Neuronal stem cell (in vitro differentiated cells): Measurements from ENCODE around the gene CAPZA1.

Experiments
- DNase-seq: peaks from one replicate; pipeline ENCODE4 v3.0.0-alpha.2; 2013; ENCODE audit warnings: low spot score
- H2AFZ ChIP-seq: one replicate; pipeline ENCODE4 v1.6.1; 2013; ENCODE audit warnings: mild to moderate bottlenecking, low read length, inconsistent platforms
- H2AK5ac ChIP-seq: 2 replicates; pipeline ENCODE4 v1.6.1; 2013; ENCODE audit warnings: low read depth, mild to moderate bottlenecking, inconsistent platforms, low read length, moderate library complexity, mixed read lengths
- H2BK120ac ChIP-seq: 2 replicates; pipeline ENCODE4 v1.6.1; 2013; ENCODE audit warnings: low read depth, mild to moderate bottlenecking, inconsistent platforms, low read length, moderate library complexity, mixed read lengths
- H2BK12ac ChIP-seq: one replicate; pipeline ENCODE4 v1.6.1; 2013; ENCODE audit warnings: low read length, inconsistent platforms
- H2BK15ac ChIP-seq: 2 replicates; pipeline ENCODE4 v1.6.1; 2013; ENCODE audit warnings: mild to moderate bottlenecking, low read length, inconsistent platforms, mixed read lengths
- H2BK5ac ChIP-seq: one replicate; pipeline ENCODE4 v1.6.1; 2013; ENCODE audit warnings: inconsistent platforms, mild to moderate bottlenecking, low read length, moderate library complexity
- H3K14ac ChIP-seq: one replicate; pipeline ENCODE4 v1.6.1; 2013; ENCODE audit warnings: low read length, inconsistent platforms
- H3K18ac ChIP-seq: 2 replicates; pipeline ENCODE4 v1.6.1; 2013; ENCODE audit warnings: low read length, inconsistent platforms
- H3K23ac ChIP-seq: 2 replicates; pipeline ENCODE4 v1.6.1; 2013; ENCODE audit warnings: low read depth, mild to moderate bottlenecking, mixed read lengths, low read length, inconsistent platforms; ENCODE audit not compliant: poor library complexity
- H3K27ac ChIP-seq: replicated peaks from 3 replicates; pipeline ENCODE4 v1.5.1; 2013; ENCODE audit warnings: low read length, inconsistent platforms
- H3K27me3 ChIP-seq, 3 experiments: 2 replicates each; pipeline ENCODE4 v1.6.1; 2013; ENCODE audit warnings: low read length in 3 of 3, mild to moderate bottlenecking in 2 of 3, inconsistent platforms in 1 of 3, low read depth in 1 of 3, mixed read lengths in 1 of 3, moderate library complexity in 1 of 3; ENCODE audit not compliant: control insufficient read depth in 3 of 3, insufficient read depth in 3 of 3
- H3K36me3 ChIP-seq, 2 donors: replicated peaks in 1 of 2; 2 replicates each; pipeline ENCODE4 v1.6.1; 2013; ENCODE audit warnings: low read length in 2 of 2; ENCODE audit not compliant: control insufficient read depth in 2 of 2, insufficient read depth in 2 of 2
- H3K4ac ChIP-seq: 2 replicates; pipeline ENCODE4 v1.6.1; 2013; ENCODE audit warnings: inconsistent platforms, mild to moderate bottlenecking, low read length, moderate library complexity
- H3K4me1 ChIP-seq, 2 donors: 1 replicate in 1 of 2; 2 replicates in 1 of 2; pipeline ENCODE4 v1.6.1; 2013; ENCODE audit warnings: low read length in 2 of 2, low read depth in 1 of 2; ENCODE audit not compliant: control insufficient read depth in 2 of 2, insufficient read depth in 1 of 2
- H3K4me2 ChIP-seq: one replicate; pipeline ENCODE4 v1.6.1; 2013; ENCODE audit warnings: mild to moderate bottlenecking, low read length, inconsistent platforms; ENCODE audit not compliant: insufficient read depth, poor library complexity, severe bottlenecking
- H3K4me3 ChIP-seq, 2 donors: 2 replicates each; pipeline ENCODE4 v1.5.1; 2013; ENCODE audit warnings: low read length in 2 of 2, mild to moderate bottlenecking in 2 of 2, inconsistent platforms in 1 of 2, moderate library complexity in 1 of 2
- H3K79me1 ChIP-seq: one replicate; pipeline ENCODE4 v1.6.1; 2013; ENCODE audit warnings: low read depth, mild to moderate bottlenecking, inconsistent platforms, low read length, moderate library complexity
- H3K9ac ChIP-seq: one replicate; pipeline ENCODE4 v1.6.1; 2013; ENCODE audit warnings: mild to moderate bottlenecking, low read depth, low read length, inconsistent platforms; ENCODE audit not compliant: poor library complexity
- H3K9me3 ChIP-seq, 2 donors: replicated peaks in 1 of 2; 2 replicates each; pipeline versions ENCODE3 to v1.6.1; 2013; ENCODE audit warnings: low read length in 2 of 2, mild to moderate bottlenecking in 2 of 2, inconsistent platforms in 1 of 2, low read depth in 1 of 2, mixed read lengths in 1 of 2, moderate library complexity in 1 of 2; ENCODE audit not compliant: control insufficient read depth in 2 of 2, insufficient read depth in 1 of 2
- H4K8ac ChIP-seq: one replicate; pipeline ENCODE4 v1.6.1; 2013; ENCODE audit warnings: low read depth, mild to moderate bottlenecking, inconsistent platforms, low read length, moderate library complexity
- H4K91ac ChIP-seq: one replicate; pipeline ENCODE4 v1.6.1; 2013; ENCODE audit warnings: low read length, low read depth, mild to moderate bottlenecking, inconsistent platforms; ENCODE audit not compliant: poor library complexity
- WGBS, 2 donors: extraction: QIAGEN DNeasy Blood & Tissue Kit; methylation state at CpG; one replicate each; pipeline ENCODE4 v1.1.7; 2013; ENCODE audit warnings: missing lambda C conversion rate in 2 of 2, mixed read lengths in 1 of 2; ENCODE audit not compliant: insufficient read length in 2 of 2, insufficient replicate concordance in 1 of 2; ENCODE audit errors: extremely low coverage in 2 of 2; 5-methylcytosine and 5-hydroxymethylcytosine counted together

Gene CAPZA1

GRCh38 chr1:112626193-112626592, 6.6 kb downstream of the CAPZA1 start:
- WGBS, 2 donors = no CpG with 5 or more reads among the region's 5 CpGs
- no peak overlapping the region for H3K14ac ChIP-seq

GRCh38 chr1:112626887-112627286, 7.3 kb downstream of the CAPZA1 start:
- no peak overlapping the region for H4K8ac ChIP-seq
- no peak overlapping the region for H2AK5ac ChIP-seq
- no peak overlapping the region for H3K27ac ChIP-seq
- H3K14ac ChIP-seq = no peak overlapping the region
- no peak overlapping the region for H2BK12ac ChIP-seq
- H3K4me3 ChIP-seq = no peak overlapping the region
- H3K9ac ChIP-seq = no peak overlapping the region
- no peaks in the 10 kb centered on the region for H3K9me3 ChIP-seq
- H3K4me1 ChIP-seq = no peaks in the 10 kb centered on the region
- H2BK120ac ChIP-seq = no peak overlapping the region
- H3K18ac ChIP-seq = no peak overlapping the region
- no peak overlapping the region for H2BK15ac ChIP-seq
- H3K4me2 ChIP-seq = no peak overlapping the region
- no peak for DNase-seq
- no peak overlapping the region for H2AFZ ChIP-seq
- no peak overlapping the region for H2BK5ac ChIP-seq
- no peak overlapping the region for H4K91ac ChIP-seq
- no peak overlapping the region for H3K4ac ChIP-seq
- H3K23ac ChIP-seq = no peak overlapping the region
- peaks cover 1 to 62% of the 10 kb centered on the region in 2 donors for H3K36me3 ChIP-seq
- no peaks in the 10 kb centered on the region for H3K27me3 ChIP-seq
- peaks cover 7% of the 10 kb centered on the region for H3K79me1 ChIP-seq

More at GRCh38 chr1:112626193-112626592, 6.6 kb downstream of the CAPZA1 start:
- H2AK5ac ChIP-seq = no peak overlapping the region
- H2BK15ac ChIP-seq = no peak overlapping the region
- H2AFZ ChIP-seq = no peak overlapping the region
- H4K91ac ChIP-seq = no peak overlapping the region
- H3K27me3 ChIP-seq = no peaks in the 10 kb centered on the region
- no peak overlapping the region for H3K18ac ChIP-seq
- no peaks in the 10 kb centered on the region for H3K4me1 ChIP-seq
- no peak overlapping the region for H2BK120ac ChIP-seq
- H3K4me2 ChIP-seq = no peak overlapping the region
- peaks cover 7% of the 10 kb centered on the region for H3K79me1 ChIP-seq
- H2BK12ac ChIP-seq = no peak overlapping the region
- no peak overlapping the region for H3K27ac ChIP-seq
- no peak overlapping the region for H4K8ac ChIP-seq
- H3K23ac ChIP-seq = no peak overlapping the region
- no peak overlapping the region for H2BK5ac ChIP-seq
- peaks cover 1 to 56% of the 10 kb centered on the region in 2 donors for H3K36me3 ChIP-seq
- H3K4me3 ChIP-seq = no peak overlapping the region
- DNase-seq = no peak
- H3K9ac ChIP-seq = no peak overlapping the region
- H3K4ac ChIP-seq = no peak overlapping the region
- H3K9me3 ChIP-seq = no peaks in the 10 kb centered on the region

- Histone ChIP-seq H3K18ac (no peak overlapping the region), H3K27ac (no peak overlapping the region), H2BK120ac (no peak overlapping the region), H4K8ac (no peak overlapping the region), H3K4me2 (no peak overlapping the region), H3K36me3 (peaks cover 1 to 70% of the 10 kb centered on the region in 2 donors), H3K9me3 (peaks cover 0 to 6% of the 10 kb centered on the region in 2 donors), H3K4me1 (no peaks in the 10 kb centered on the region), H2AFZ (no peak overlapping the region), H4K91ac (no peak overlapping the region), H3K14ac (no peak overlapping the region), H2BK15ac (no peak overlapping the region), H3K23ac (no peak overlapping the region), H2AK5ac (no peak overlapping the region), H3K9ac (no peak overlapping the region), H3K79me1 (peaks cover 7% of the 10 kb centered on the region), H3K27me3 (no peaks in the 10 kb centered on the region), H3K4me3 (no peak overlapping the region), H3K4ac (no peak overlapping the region), H2BK5ac (no peak overlapping the region), H2BK12ac (no peak overlapping the region)
- WGBS, 2 donors = no CpG with 5 or more reads among the region's 2 CpGs
- no peak for DNase-seq
These were observed 8.9 kb downstream of the CAPZA1 start for GRCh38 chr1:112628516-112628915.

- Histone ChIP-seq H2BK15ac (no peak overlapping the region), H2BK12ac (no peak overlapping the region), H3K4me2 (no peak overlapping the region), H3K4ac (no peak overlapping the region), H2BK5ac (no peak overlapping the region), H3K27me3 (no peaks in the 10 kb centered on the region), H3K9ac (no peak overlapping the region), H3K9me3 (peaks cover 0 to 8% of the 10 kb centered on the region in 2 donors), H4K8ac (no peak overlapping the region), H3K79me1 (peaks cover 7% of the 10 kb centered on the region), H2AK5ac (no peak overlapping the region), H3K4me3 (no peak overlapping the region), H3K23ac (no peak overlapping the region), H3K36me3 (peaks cover 1 to 70% of the 10 kb centered on the region in 2 donors), H3K14ac (no peak overlapping the region), H3K27ac (no peak overlapping the region), H2AFZ (no peak overlapping the region), H4K91ac (no peak overlapping the region), H2BK120ac (no peak overlapping the region), H3K4me1 (no peaks in the 10 kb centered on the region), H3K18ac (no peak overlapping the region)
- no peak for DNase-seq
These were observed 9.6 kb downstream of the CAPZA1 start for GRCh38 chr1:112629256-112629655.
